OCI-LY1 (cell line): ENCODE results near the gene ROR1.

ENCODE experiments used
- CTCF ChIP-seq: fragments of 200-600 bp; sonication (generic), shearing (Covaris generic); IDR thresholded peaks from 2 replicates; pipeline ENCODE4 v1.5.1; 2017; ENCODE audit warnings: mild to moderate bottlenecking, antibody characterized with exemption, low read length, moderate library complexity, mixed read lengths
- EZH2 ChIP-seq: fragments of 200-600 bp; sonication (generic), shearing (Covaris generic); IDR thresholded peaks from 2 replicates; pipeline ENCODE4 v1.8.0; 2017; ENCODE audit warnings: borderline replicate concordance, mixed run types, mild to moderate bottlenecking, antibody characterized with exemption, low read length, moderate library complexity, mixed read lengths

- TF ChIP-seq CTCF (no peak), EZH2 (no peak)
Observed at GRCh38 chr1:63743781-63744180, 30.0 kb upstream of the ROR1 start.
